ENCODE measurements around the gene SMU1.
A peak's percentile ranks its signal among the peaks of the same experiment; 100 is the strongest.
"Not testable (repeated sequence)": the region's sequence is repeated elsewhere in the genome, so short reads cannot be mapped to it uniquely, and the experiment has no call there.

The SMU1 gene

DNA sequence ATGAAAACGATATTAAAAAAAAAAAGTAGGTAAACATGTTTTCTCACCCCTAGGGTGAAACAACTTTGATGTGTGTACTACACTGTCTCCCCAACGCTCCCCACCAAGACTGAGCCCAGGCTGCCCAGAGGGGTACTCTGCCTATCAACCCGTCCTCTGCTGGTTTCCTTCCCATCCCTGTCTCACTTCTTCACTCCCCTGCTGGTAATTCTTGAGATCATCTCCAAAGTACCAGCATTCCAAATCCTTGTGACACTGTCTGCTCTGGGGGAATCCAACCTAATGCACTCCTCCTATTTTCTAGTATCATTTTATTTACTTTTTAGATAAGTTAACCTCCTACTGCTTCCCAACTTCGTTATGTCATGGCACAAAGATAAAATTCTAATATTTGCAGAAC lies 68.7 kb downstream of the SMU1 start (continued):
- TF ChIP-seq HOXA7 (CRISPR knock-in tag; IDR thresholded peaks at IDR 0.05; ENCODE audit: borderline replicate concordance) (no peak), ZNF157 (tag by site-specific recombination; IDR thresholded peaks at IDR 0.05) (no peak), SETDB1 (IDR thresholded peaks at IDR 0.05; ENCODE audit: insufficient read length, low read length) (no peak), REST (tag by site-specific recombination; IDR thresholded peaks at IDR 0.05) (no peak), ZNF121 (tag by site-specific recombination; IDR thresholded peaks at IDR 0.05) (no peak), ZBTB48 (tag by site-specific recombination; IDR thresholded peaks at IDR 0.05) (no peak), YY1 (tag by site-specific recombination; IDR thresholded peaks at IDR 0.05) (no peak)
- TF ChIP-seq, protein P1, sequence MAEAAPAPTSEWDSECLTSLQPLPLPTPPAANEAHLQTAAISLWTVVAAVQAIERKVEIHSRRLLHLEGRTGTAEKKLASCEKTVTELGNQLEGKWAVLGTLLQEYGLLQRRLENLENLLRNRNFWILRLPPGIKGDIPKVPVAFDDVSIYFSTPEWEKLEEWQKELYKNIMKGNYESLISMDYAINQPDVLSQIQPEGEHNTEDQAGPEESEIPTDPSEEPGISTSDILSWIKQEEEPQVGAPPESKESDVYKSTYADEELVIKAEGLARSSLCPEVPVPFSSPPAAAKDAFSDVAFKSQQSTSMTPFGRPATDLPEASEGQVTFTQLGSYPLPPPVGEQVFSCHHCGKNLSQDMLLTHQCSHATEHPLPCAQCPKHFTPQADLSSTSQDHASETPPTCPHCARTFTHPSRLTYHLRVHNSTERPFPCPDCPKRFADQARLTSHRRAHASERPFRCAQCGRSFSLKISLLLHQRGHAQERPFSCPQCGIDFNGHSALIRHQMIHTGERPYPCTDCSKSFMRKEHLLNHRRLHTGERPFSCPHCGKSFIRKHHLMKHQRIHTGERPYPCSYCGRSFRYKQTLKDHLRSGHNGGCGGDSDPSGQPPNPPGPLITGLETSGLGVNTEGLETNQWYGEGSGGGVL (tag by site-specific recombination; IDR thresholded peaks at IDR 0.05), result no peak
- TF ChIP-seq, protein P2, sequence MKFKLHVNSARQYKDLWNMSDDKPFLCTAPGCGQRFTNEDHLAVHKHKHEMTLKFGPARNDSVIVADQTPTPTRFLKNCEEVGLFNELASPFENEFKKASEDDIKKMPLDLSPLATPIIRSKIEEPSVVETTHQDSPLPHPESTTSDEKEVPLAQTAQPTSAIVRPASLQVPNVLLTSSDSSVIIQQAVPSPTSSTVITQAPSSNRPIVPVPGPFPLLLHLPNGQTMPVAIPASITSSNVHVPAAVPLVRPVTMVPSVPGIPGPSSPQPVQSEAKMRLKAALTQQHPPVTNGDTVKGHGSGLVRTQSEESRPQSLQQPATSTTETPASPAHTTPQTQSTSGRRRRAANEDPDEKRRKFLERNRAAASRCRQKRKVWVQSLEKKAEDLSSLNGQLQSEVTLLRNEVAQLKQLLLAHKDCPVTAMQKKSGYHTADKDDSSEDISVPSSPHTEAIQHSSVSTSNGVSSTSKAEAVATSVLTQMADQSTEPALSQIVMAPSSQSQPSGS (tag by site-specific recombination; IDR thresholded peaks at IDR 0.05; ENCODE audit: low read depth), result no peak

GRCh38 chr9:33005335-33005734 lies 71.1 kb downstream of the SMU1 start:
- TF ChIP-seq ZNF121 (tag by site-specific recombination; IDR thresholded peaks at IDR 0.05), result peak; percentile 68; the same call in 1 of the 2 replicates
- POLR2A ChIA-PET, result interaction anchor here (0.8 kb wide), 1 partner anchor 20 kb away, joined by 4 read pairs; the partner anchor contains the start of gene DNAJA1
- H3K4me1 ChIP-seq (ENCODE audit: control insufficient read depth, insufficient read depth, low read length); CTCF ChIA-PET; H3K9me3 ChIP-seq (ENCODE audit: control insufficient read depth, insufficient read depth, low read depth, low read length); H3K36me3 ChIP-seq (ENCODE audit: control insufficient read depth in 2 of 2, insufficient read depth in 1 of 2, low read length in 2 of 2); H3K4me3 ChIP-seq (ENCODE audit: low read depth, low read length); H3K27ac ChIP-seq (ENCODE audit: extremely low read depth, low read depth, low read length): not testable (repeated sequence)

DNA sequence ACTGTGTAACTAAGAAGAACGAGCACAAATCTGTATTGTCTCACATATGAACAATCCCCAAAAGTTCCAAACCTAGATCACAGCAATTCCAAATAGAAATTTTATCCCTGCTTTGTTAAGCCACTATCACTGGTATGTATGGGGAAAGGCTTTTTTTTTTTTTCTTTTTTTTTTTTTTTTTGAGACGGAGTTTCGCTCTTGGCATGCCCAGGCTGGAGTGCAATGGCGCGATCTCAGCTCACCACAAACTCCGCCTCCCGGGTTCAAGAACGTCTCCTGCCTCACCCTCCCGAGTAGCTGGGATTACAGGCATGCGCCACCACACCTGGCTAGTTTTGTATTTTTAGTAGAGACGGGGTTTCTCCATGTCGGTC lies 75.8 kb downstream of the SMU1 start:
- CTCF ChIA-PET, result interaction anchor here (0.6 kb wide), 1 partner anchor 161 kb away, joined by 4 read pairs; no protein-coding TSS in a partner anchor
- H3K4me1 ChIP-seq (ENCODE audit: control insufficient read depth, insufficient read depth, low read length); H3K9me3 ChIP-seq (ENCODE audit: control insufficient read depth, insufficient read depth, low read depth, low read length): not testable (repeated sequence)
- Histone ChIP-seq H3K36me3 (ENCODE audit: control insufficient read depth in 2 of 2, insufficient read depth in 1 of 2, low read length in 2 of 2) (peaks cover 4 to 30% of the 10 kb centered on the region in 2 experiments; a peak in 2 of 3 replicates), H3K27ac (ENCODE audit: extremely low read depth, low read depth, low read length) (peak overlapping the region; percentile 56; the same call in 1 of the 2 replicates), H3K4me3 (ENCODE audit: low read depth, low read length) (peak overlapping the region; percentile 77)
- TF ChIP-seq, protein P3, sequence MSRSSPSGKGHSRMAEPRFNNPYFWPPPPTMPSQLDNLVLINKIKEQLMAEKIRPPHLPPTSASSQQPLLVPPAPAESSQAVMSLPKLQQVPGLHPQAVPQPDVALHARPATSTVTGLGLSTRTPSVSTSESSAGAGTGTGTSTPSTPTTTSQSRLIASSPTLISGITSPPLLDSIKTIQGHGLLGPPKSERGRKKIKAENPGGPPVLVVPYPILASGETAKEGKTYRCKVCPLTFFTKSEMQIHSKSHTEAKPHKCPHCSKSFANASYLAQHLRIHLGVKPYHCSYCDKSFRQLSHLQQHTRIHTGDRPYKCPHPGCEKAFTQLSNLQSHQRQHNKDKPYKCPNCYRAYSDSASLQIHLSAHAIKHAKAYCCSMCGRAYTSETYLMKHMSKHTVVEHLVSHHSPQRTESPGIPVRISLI (tag by site-specific recombination; IDR thresholded peaks at IDR 0.05), result peak; percentile 89
- POLR2A ChIA-PET, result interaction anchor here (0.7 to 6.3 kb wide), 7 partner anchors 8 to 371 kb away, joined by 3 to 95 read pairs (median 3); partner anchors contain the start of gene DNAJA1
